B cell (primary cell): ENCODE measurements around the gene FEM1B. TPM values are rescaled to one million over a fixed set of nuclear protein-coding genes. Genes with fewer than 3 reads are reported as not detected.

ENCODE experiments used
- ATAC-seq: fragments of 200-7000 bp; cut with Tn5 transposase; one replicate; pipeline ENCODE4 v1.10.0; 2021; ENCODE audit warnings: low read depth, mild to moderate bottlenecking, moderate number of reproducible peaks, moderate library complexity
- CTCF ChIA-PET: fragments of 350-600 bp; sonication (Branson Sonifier 250); formaldehyde crosslinking; loops from one replicate; lab custom pipeline; 2021; ENCODE audit warnings: antibody characterized with exemption, inconsistent platforms; lab: Charles Lee
- POLR2A ChIA-PET: fragments of 350-600 bp; sonication (Branson Sonifier 250); formaldehyde crosslinking; loops from one replicate; lab custom pipeline; 2021; ENCODE audit warnings: antibody characterized with exemption; lab: Charles Lee
- DNase-seq: peaks from one replicate; pipeline ENCODE4 v3.0.0; 2013
- H2AFZ ChIP-seq: 2 replicates; pipeline ENCODE4 v1.6.1; 2012; ENCODE audit warnings: mild to moderate bottlenecking, low read depth, low read length; ENCODE audit not compliant: insufficient read depth, poor library complexity, severe bottlenecking
- H3K27ac ChIP-seq, 2 donors: 1 replicate in 1 of 2; 2 replicates in 1 of 2; pipeline ENCODE4 v1.5.1; 2012 to 2013; ENCODE audit warnings: low read length in 2 of 2, mild to moderate bottlenecking in 2 of 2, moderate library complexity in 1 of 2
- H3K27me3 ChIP-seq, 4 experiments: fragments of 200-600 bp in 1 of 4; sonication (generic) in 1 of 4; replicated peaks in 1 of 4; 1 replicate in 2 of 4; 2 replicates in 2 of 4; pipeline versions ENCODE4 v1.6.1 to v1.7.0; 2013 to 2016; ENCODE audit warnings: low read length in 3 of 4, mild to moderate bottlenecking in 2 of 4, mixed read lengths in 1 of 4, moderate library complexity in 1 of 4; ENCODE audit not compliant: insufficient read depth in 4 of 4, control insufficient read depth in 3 of 4; ENCODE audit errors: control extremely low read depth in 1 of 4
- H3K36me3 ChIP-seq, 2 experiments: replicated peaks in 1 of 2; 1 replicate in 1 of 2; 2 replicates in 1 of 2; pipeline versions ENCODE4 v1.6.1 to v1.7.1; 2013; ENCODE audit warnings: low read length in 1 of 2; ENCODE audit not compliant: insufficient read depth in 2 of 2, control insufficient read depth in 1 of 2; ENCODE audit errors: control extremely low read depth in 1 of 2, extremely low read depth in 1 of 2
- H3K4me1 ChIP-seq, 2 donors: fragments of 200-600 bp in 1 of 2; sonication (generic) in 1 of 2; 1 replicate in 1 of 2; 2 replicates in 1 of 2; pipeline versions ENCODE4 v1.5.1 to v1.6.1; 2013 to 2017; ENCODE audit warnings: low read length in 2 of 2; ENCODE audit not compliant: control insufficient read depth in 2 of 2, insufficient read depth in 2 of 2
- H3K4me2 ChIP-seq: replicated peaks from 2 replicates; pipeline ENCODE3; 2012; ENCODE audit warnings: mild to moderate bottlenecking, low read depth, low read length; ENCODE audit not compliant: poor library complexity, severe bottlenecking
- H3K4me3 ChIP-seq, 5 experiments: fragments of 200-600 bp in 1 of 5; sonication (generic) in 1 of 5; 1 replicate in 3 of 5; 2 replicates in 2 of 5; pipeline versions ENCODE4 v1.5.1 to v1.7.0; 2011 to 2016; ENCODE audit warnings: low read length in 4 of 5, mild to moderate bottlenecking in 4 of 5, low read depth in 2 of 5, control low read depth in 1 of 5, moderate library complexity in 1 of 5; ENCODE audit not compliant: insufficient read depth in 1 of 5; ENCODE audit errors: control extremely low read depth in 1 of 5, extremely low read depth in 1 of 5
- H3K79me2 ChIP-seq: fragments of 200-600 bp; sonication (generic); one replicate; pipeline ENCODE4 v1.6.0; 2016; ENCODE audit warnings: low read length; ENCODE audit not compliant: control insufficient read depth, insufficient read depth
- H3K9ac ChIP-seq: fragments of 200-600 bp; sonication (generic); 2 replicates; pipeline ENCODE4 v1.6.1; 2017; ENCODE audit warnings: mild to moderate bottlenecking, low read length, moderate library complexity
- H3K9me3 ChIP-seq, 3 donors: one replicate each; pipeline versions ENCODE4 v1.6.1 to v1.7.1; 2013; ENCODE audit warnings: low read length in 2 of 3; ENCODE audit not compliant: control insufficient read depth in 2 of 3, insufficient read depth in 1 of 3; ENCODE audit errors: control extremely low read depth in 1 of 3
- H4K20me1 ChIP-seq: 2 replicates; pipeline ENCODE4 v1.6.0; 2012; ENCODE audit warnings: mild to moderate bottlenecking, low read length; ENCODE audit not compliant: insufficient read depth, control insufficient read depth, poor library complexity, severe bottlenecking
- H3K27ac Mint-ChIP-seq: one replicate; pipeline ENCODE4 v1.8.0; 2021; ENCODE audit warnings: mixed read lengths
- H3K27me3 Mint-ChIP-seq: one replicate; pipeline ENCODE4 v1.8.0; 2021; ENCODE audit warnings: mixed read lengths
- H3K4me1 Mint-ChIP-seq: one replicate; pipeline ENCODE4 v1.8.0; 2021; ENCODE audit warnings: mixed read lengths
- H3K4me3 Mint-ChIP-seq: one replicate; pipeline ENCODE4 v1.8.0; 2021; ENCODE audit warnings: mixed read lengths
- H3K9me3 Mint-ChIP-seq: one replicate; pipeline ENCODE4 v1.8.0; 2022; ENCODE audit warnings: mixed read lengths; ENCODE audit not compliant: insufficient read depth
- CTCF ChIP-seq: fragments of 200-600 bp; IDR thresholded peaks from one replicate; pipeline ENCODE4 v1.8.0; 2022; ENCODE audit warnings: antibody characterized with exemption, mild to moderate bottlenecking
- EZH2 ChIP-seq: IDR thresholded peaks from 2 replicates; pipeline ENCODE4 v1.6.1; 2012; ENCODE audit warnings: borderline replicate concordance, low read depth, mild to moderate bottlenecking, moderate library complexity, low read length; ENCODE audit not compliant: insufficient read depth, poor library complexity, severe bottlenecking
- WGBS: methylation state at CpG from one replicate; pipeline ENCODE4 v1.1.5; 2013; ENCODE audit warnings: missing lambda C conversion rate; ENCODE audit not compliant: insufficient coverage; 5-methylcytosine and 5-hydroxymethylcytosine counted together
- intact Hi-C: fragments of 100-400 bp; cut with micrococcal nuclease; formaldehyde crosslinking; loops from one replicate; pipeline ENCODE4 v1.10.0; 2022
- polyA plus RNA-seq: library from polyadenylated mRNA; depleted of rRNA; stranded (reverse); fragments of >200 nt; gene quantifications from 2 replicates; pipeline ENCODE4 v1.2.3, GENCODE V29; 2012
- total RNA-seq, 2 donors: library from RNA; stranded (reverse); fragments of 120-200 nt in 1 of 2; gene quantifications; 1 replicate in 1 of 2; 2 replicates in 1 of 2; pipeline versions ENCODE4 v1.2.3 to v1.2.4, GENCODE V29; 2013 to 2022

FEM1B gene
- total and polyA plus RNA-seq, 2 donors (not counting 1 experiment from before 2014, with no cell fraction given) = 13.8 to 52.4 TPM

- H2AFZ ChIP-seq = no peak overlapping the region
- Mint-ChIP-seq H3K4me3 (no peak overlapping the region), H3K27me3 (peaks cover 3% of the 10 kb centered on the region), H3K27ac (no peak overlapping the region), H3K4me1 (no peaks in the 10 kb centered on the region), H3K9me3 (no peaks in the 10 kb centered on the region)
- ChIA-PET POLR2A (no interaction called here), CTCF (no interaction called here)
- TF ChIP-seq CTCF = no peak
- no peak for TF ChIP-seq EZH2
- H3K9ac ChIP-seq = no peak overlapping the region
- H3K27me3 ChIP-seq = no peaks in the 10 kb centered on the region
- H3K36me3 ChIP-seq = no peaks in the 10 kb centered on the region
- 44% methylated on average over 13 of the region's 17 CpGs for WGBS
- H3K27ac ChIP-seq = no peak overlapping the region
- H3K9me3 ChIP-seq = no peaks in the 10 kb centered on the region
- H3K79me2 ChIP-seq = no peaks in the 10 kb centered on the region
- DNase-seq (no peak), ATAC-seq (no peak)
- H3K4me2 ChIP-seq = no peak overlapping the region
- no peaks in the 10 kb centered on the region for H3K4me1 ChIP-seq
- H4K20me1 ChIP-seq = no peaks in the 10 kb centered on the region
- intact Hi-C loops = no loop called here
- H3K4me3 ChIP-seq = no peak overlapping the region
Measured at GRCh38 chr15:68341760-68342725, 64.5 kb downstream of the FEM1B start.

DNA sequence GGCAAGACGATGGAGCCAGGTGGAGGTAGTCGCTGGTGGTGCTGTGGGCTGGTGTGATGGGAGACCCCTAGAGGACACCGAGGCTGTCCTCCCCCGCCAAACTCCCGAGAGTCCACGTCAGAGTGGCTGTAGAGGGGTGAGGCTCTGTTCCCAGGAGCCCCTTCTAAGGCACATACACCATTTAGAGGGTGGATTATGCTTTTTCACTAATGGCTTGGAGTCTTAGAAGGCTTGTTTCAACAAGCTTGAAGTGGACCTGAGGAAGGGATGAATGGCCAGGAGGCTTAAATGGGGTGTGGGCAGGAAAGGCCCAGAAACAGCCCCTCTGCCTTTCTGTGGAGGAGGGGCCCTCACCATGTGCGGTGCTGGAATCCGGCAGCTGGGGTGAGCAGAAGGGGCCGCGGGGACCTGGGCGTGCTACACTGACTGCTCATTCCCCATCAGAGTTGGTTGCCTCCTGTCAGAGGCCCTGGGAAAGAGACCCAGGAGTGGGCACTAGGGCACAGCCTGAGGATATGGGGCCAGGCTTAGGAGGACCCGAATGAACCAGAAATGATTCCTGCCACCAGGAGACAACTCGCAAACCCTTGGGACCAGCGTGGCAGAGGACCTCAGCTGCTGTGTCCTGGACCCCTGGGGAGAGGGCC lies 66.2 kb downstream of the FEM1B start:
- H3K4me1 Mint-ChIP-seq = no peaks in the 10 kb centered on the region
- Histone ChIP-seq H2AFZ (no peak overlapping the region), H3K79me2 (no peaks in the 10 kb centered on the region), H3K4me1 (no peaks in the 10 kb centered on the region), H3K27ac (no peak overlapping the region), H3K4me2 (no peak overlapping the region), H3K9ac (no peak overlapping the region), H3K4me3 (no peak overlapping the region), H3K36me3 (no peaks in the 10 kb centered on the region), H4K20me1 (no peaks in the 10 kb centered on the region), H3K27me3 (no peaks in the 10 kb centered on the region), H3K9me3 (no peaks in the 10 kb centered on the region)
- ATAC-seq (no peak), DNase-seq (no peak)
- TF ChIP-seq EZH2 = no peak
- TF ChIP-seq CTCF = no peak
- no peaks in the 10 kb centered on the region for H3K9me3 Mint-ChIP-seq
- no peak overlapping the region for H3K27ac Mint-ChIP-seq
- ChIA-PET POLR2A (no interaction called here), CTCF (interaction anchor here (0.6 kb wide), 1 partner anchor 173 kb away, joined by 5 read pairs; no protein-coding TSS in a partner anchor)
- H3K4me3 Mint-ChIP-seq = no peak overlapping the region
- intact Hi-C loops = no loop called here
- peaks cover 11% of the 10 kb centered on the region for H3K27me3 Mint-ChIP-seq
- 92% methylated on average over 8 of the region's 14 CpGs for WGBS
